ENCODE data around the gene RBFOX2. TPM values are rescaled to one million over a fixed set of nuclear protein-coding genes. Genes with fewer than 3 reads are reported as not detected.

The RBFOX2 gene
- total RNA-seq, 1 experiment from 2014 or later, result 147 TPM

- Histone ChIP-seq H3K27ac (no peak overlapping the region), H3K27me3 (no peaks in the 10 kb centered on the region), H3K36me3 (no peaks in the 10 kb centered on the region), H3K9me3 (replicated peaks) (no peaks in the 10 kb centered on the region), H3K4me1 (peaks cover 24% of the 10 kb centered on the region), H3K4me3 (no peak overlapping the region)
- peak; percentile 66 to 77 for DNase-seq
Observed at GRCh38 chr22:35961480-35962295, 66.9 kb downstream of the RBFOX2 start.

GRCh38 chr22:35960854-35961253 is 67.8 kb downstream of the RBFOX2 start:
- no peak overlapping the region for H3K4me3 ChIP-seq
- DNase-seq, result no peak
- peaks cover 24% of the 10 kb centered on the region for H3K4me1 ChIP-seq
- no peaks in the 10 kb centered on the region for H3K9me3 ChIP-seq (replicated peaks)
- H3K27me3 ChIP-seq, result no peaks in the 10 kb centered on the region
- no peaks in the 10 kb centered on the region for H3K36me3 ChIP-seq
- no peak overlapping the region for H3K27ac ChIP-seq

- no peak overlapping the region for H3K4me3 ChIP-seq
- no peak for DNase-seq
- no peaks in the 10 kb centered on the region for H3K36me3 ChIP-seq
- H3K9me3 ChIP-seq (replicated peaks), result no peaks in the 10 kb centered on the region
- no peaks in the 10 kb centered on the region for H3K27me3 ChIP-seq
- H3K4me1 ChIP-seq, result peaks cover 24% of the 10 kb centered on the region
- no peak overlapping the region for H3K27ac ChIP-seq
Observed at GRCh38 chr22:35959121-35959800, 69.4 kb downstream of the RBFOX2 start.

GRCh38 chr22:35958334-35958733 is 70.3 kb downstream of the RBFOX2 start:
- Histone ChIP-seq H3K4me3 (no peak overlapping the region), H3K27ac (no peak overlapping the region), H3K36me3 (no peaks in the 10 kb centered on the region), H3K4me1 (peaks cover 24% of the 10 kb centered on the region), H3K27me3 (no peaks in the 10 kb centered on the region), H3K9me3 (replicated peaks) (no peaks in the 10 kb centered on the region)
- no peak for DNase-seq

GRCh38 chr22:35957589-35957988 is 71.0 kb downstream of the RBFOX2 start:
- Histone ChIP-seq H3K27ac (no peak overlapping the region), H3K36me3 (no peaks in the 10 kb centered on the region), H3K9me3 (replicated peaks) (no peaks in the 10 kb centered on the region), H3K4me3 (no peak overlapping the region), H3K4me1 (peaks cover 22% of the 10 kb centered on the region), H3K27me3 (no peaks in the 10 kb centered on the region)
- no peak for DNase-seq

- Histone ChIP-seq H3K9me3 (replicated peaks) (no peaks in the 10 kb centered on the region), H3K27ac (no peak overlapping the region), H3K4me1 (peaks cover 15% of the 10 kb centered on the region), H3K4me3 (no peak overlapping the region), H3K27me3 (no peaks in the 10 kb centered on the region), H3K36me3 (no peaks in the 10 kb centered on the region)
- no peak for DNase-seq
Observed at GRCh38 chr22:35956850-35957249, 71.8 kb downstream of the RBFOX2 start.

GRCh38 chr22:35955546-35955945 is 73.1 kb downstream of the RBFOX2 start:
- no peaks in the 10 kb centered on the region for H3K9me3 ChIP-seq (replicated peaks)
- H3K27ac ChIP-seq, result no peak overlapping the region
- DNase-seq, result no peak
- no peaks in the 10 kb centered on the region for H3K36me3 ChIP-seq
- no peak overlapping the region for H3K4me3 ChIP-seq
- peaks cover 3% of the 10 kb centered on the region; the same call in 1 of the 2 replicates for H3K4me1 ChIP-seq
- no peaks in the 10 kb centered on the region for H3K27me3 ChIP-seq

GRCh38 chr22:35952576-35952975 is 76.0 kb downstream of the RBFOX2 start:
- H3K9me3 ChIP-seq (replicated peaks), result no peaks in the 10 kb centered on the region
- no peaks in the 10 kb centered on the region for H3K4me1 ChIP-seq
- H3K36me3 ChIP-seq, result no peaks in the 10 kb centered on the region
- no peak overlapping the region for H3K4me3 ChIP-seq
- DNase-seq, result no peak
- H3K27ac ChIP-seq, result no peak overlapping the region
- H3K27me3 ChIP-seq, result no peaks in the 10 kb centered on the region

- Histone ChIP-seq H3K27me3 (no peaks in the 10 kb centered on the region), H3K4me3 (no peak overlapping the region), H3K9me3 (replicated peaks) (no peaks in the 10 kb centered on the region), H3K36me3 (no peaks in the 10 kb centered on the region), H3K4me1 (no peaks in the 10 kb centered on the region), H3K27ac (no peak overlapping the region)
- DNase-seq, result no peak
Observed at GRCh38 chr22:35950262-35950661, 78.4 kb downstream of the RBFOX2 start.

- no peaks in the 10 kb centered on the region for H3K9me3 ChIP-seq (replicated peaks)
- H3K27me3 ChIP-seq, result no peaks in the 10 kb centered on the region
- no peak for DNase-seq
- H3K4me1 ChIP-seq, result no peaks in the 10 kb centered on the region
- no peak overlapping the region for H3K27ac ChIP-seq
- H3K4me3 ChIP-seq, result no peak overlapping the region
- H3K36me3 ChIP-seq, result no peaks in the 10 kb centered on the region
Observed at GRCh38 chr22:35949243-35949642, 79.4 kb downstream of the RBFOX2 start.

- Histone ChIP-seq H3K36me3 (no peaks in the 10 kb centered on the region), H3K4me3 (no peak overlapping the region), H3K27ac (no peak overlapping the region), H3K4me1 (no peaks in the 10 kb centered on the region), H3K9me3 (replicated peaks) (no peaks in the 10 kb centered on the region), H3K27me3 (no peaks in the 10 kb centered on the region)
- DNase-seq, result no peak
Observed at GRCh38 chr22:35947794-35948425, 80.7 kb downstream of the RBFOX2 start.

- DNase-seq, result no peak
- H3K4me3 ChIP-seq, result no peak overlapping the region
- H3K36me3 ChIP-seq, result no peaks in the 10 kb centered on the region
- H3K9me3 ChIP-seq (replicated peaks), result no peaks in the 10 kb centered on the region
- no peak overlapping the region for H3K27ac ChIP-seq
- no peaks in the 10 kb centered on the region for H3K4me1 ChIP-seq
- H3K27me3 ChIP-seq, result no peaks in the 10 kb centered on the region
Observed at GRCh38 chr22:35944458-35944857, 84.2 kb downstream of the RBFOX2 start.

GRCh38 chr22:35940166-35940565 is 88.5 kb downstream of the RBFOX2 start:
- no peaks in the 10 kb centered on the region for H3K27me3 ChIP-seq
- H3K4me1 ChIP-seq, result no peaks in the 10 kb centered on the region
- H3K27ac ChIP-seq, result no peak overlapping the region
- H3K36me3 ChIP-seq, result no peaks in the 10 kb centered on the region
- no peak overlapping the region for H3K4me3 ChIP-seq
- no peak for DNase-seq
- no peaks in the 10 kb centered on the region for H3K9me3 ChIP-seq (replicated peaks)

- Histone ChIP-seq H3K36me3 (no peaks in the 10 kb centered on the region), H3K27ac (no peak overlapping the region), H3K4me3 (no peak overlapping the region), H3K4me1 (no peaks in the 10 kb centered on the region), H3K9me3 (replicated peaks) (no peaks in the 10 kb centered on the region), H3K27me3 (no peaks in the 10 kb centered on the region)
- DNase-seq, result no peak
Observed at GRCh38 chr22:35938226-35938625, 90.4 kb downstream of the RBFOX2 start.

- H3K4me3 ChIP-seq, result no peak overlapping the region
- H3K4me1 ChIP-seq, result no peaks in the 10 kb centered on the region
- no peaks in the 10 kb centered on the region for H3K27me3 ChIP-seq
- H3K27ac ChIP-seq, result no peak overlapping the region
- peak; percentile 19 to 66 for DNase-seq
- H3K36me3 ChIP-seq, result peaks cover 2% of the 10 kb centered on the region; the same call in 1 of the 2 replicates
- H3K9me3 ChIP-seq (replicated peaks), result no peaks in the 10 kb centered on the region
Observed at GRCh38 chr22:35930933-35931332, 97.7 kb downstream of the RBFOX2 start.

Measured in SJCRH30 (cell line).